Naive B cell (primary cell): Measurements from ENCODE around the gene SPAG4. TPM values are rescaled to one million over a fixed set of nuclear protein-coding genes. Genes with fewer than 3 reads are reported as not detected.

Source experiments
- ATAC-seq, 2 donors: fragments of 150-1000 bp; cut with Tn5 transposase; 2 replicates each; pipeline ENCODE4 v1.10.0; 2021; ENCODE audit warnings: low read depth in 2 of 2, mild to moderate bottlenecking in 2 of 2, moderate library complexity in 2 of 2
- DNase-seq: peaks from one replicate; pipeline ENCODE4 v3.0.0; 2022
- H3K27ac Mint-ChIP-seq, 6 donors: one replicate each; pipeline ENCODE4 v1.8.0; 2020 to 2022; ENCODE audit warnings: mild to moderate bottlenecking in 6 of 6, mixed read lengths in 6 of 6, moderate library complexity in 5 of 6, inconsistent platforms in 2 of 6
- H3K27me3 Mint-ChIP-seq, 3 donors: one replicate each; pipeline ENCODE4 v1.8.0; 2021 to 2022; ENCODE audit warnings: mixed read lengths in 3 of 3, mild to moderate bottlenecking in 1 of 3
- H3K36me3 Mint-ChIP-seq, 2 donors: one replicate each; pipeline ENCODE4 v1.8.0; 2020 to 2022; ENCODE audit warnings: mixed read lengths in 2 of 2, inconsistent platforms in 1 of 2, mild to moderate bottlenecking in 1 of 2
- H3K4me1 Mint-ChIP-seq, 3 donors: one replicate each; pipeline ENCODE4 v1.8.0; 2020 to 2022; ENCODE audit warnings: mixed read lengths in 3 of 3, inconsistent platforms in 1 of 3, mild to moderate bottlenecking in 1 of 3, moderate library complexity in 1 of 3
- H3K4me3 Mint-ChIP-seq, 8 donors: one replicate each; pipeline ENCODE4 v1.8.0; 2020 to 2022; ENCODE audit warnings: mild to moderate bottlenecking in 8 of 8, mixed read lengths in 8 of 8, moderate library complexity in 8 of 8, inconsistent platforms in 2 of 8
- H3K9me3 Mint-ChIP-seq, 7 donors: one replicate each; pipeline ENCODE4 v1.8.0; 2020 to 2022; ENCODE audit warnings: mixed read lengths in 7 of 7, mild to moderate bottlenecking in 5 of 7, inconsistent platforms in 2 of 7, moderate library complexity in 1 of 7
- polyA plus RNA-seq, 6 donors: library from polyadenylated mRNA; unstranded; fragments of 300-500 nt; fragmentation: Illumina TruSeq; gene quantifications; one replicate each; pipeline ENCODE4 v1.2.3, GENCODE V29; 2021; ENCODE audit warnings: low read depth in 6 of 6

The SPAG4 gene
- polyA plus RNA-seq, 6 donors from 2014 or later = 0.29 to 1.5 (median 0.89) TPM

- ATAC-seq = no peak
- Mint-ChIP-seq H3K27me3 (peaks cover 0 to 2% (median 0%) of the 10 kb centered on the region in 3 donors), H3K36me3 (no peaks in the 10 kb centered on the region), H3K4me1 (no peaks in the 10 kb centered on the region), H3K4me3 (no peak overlapping the region), H3K27ac (no peak overlapping the region), H3K9me3 (peaks cover 0 to 5% (median under 1%) of the 10 kb centered on the region in 7 donors)
- DNase-seq = no peak
These were observed 28.2 kb upstream of the SPAG4 start for GRCh38 chr20:35587436-35587835.

DNA sequence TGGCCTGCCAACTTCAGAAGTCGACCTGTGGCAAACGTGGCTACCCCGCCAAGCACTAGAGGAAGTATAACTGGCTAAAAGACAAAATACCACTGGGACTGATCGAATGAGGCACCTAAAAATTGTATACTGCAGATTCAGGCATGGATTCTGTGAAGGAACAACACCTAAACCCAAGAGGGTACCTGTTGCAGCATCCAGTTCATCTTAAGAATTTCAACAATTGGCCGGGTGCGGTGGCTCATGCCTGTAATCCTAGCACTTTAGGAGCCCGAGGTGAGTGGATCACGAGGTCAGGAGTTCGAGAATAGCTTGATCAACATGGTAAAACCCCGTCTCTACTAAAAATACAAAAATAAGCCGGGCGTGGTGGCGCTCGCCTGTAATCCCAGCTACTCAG, 27.2 kb upstream of the SPAG4 start:
- Mint-ChIP-seq H3K27ac (no peak overlapping the region), H3K36me3 (no peaks in the 10 kb centered on the region), H3K4me1 (no peaks in the 10 kb centered on the region), H3K9me3 (peaks cover 0 to 2% (median 0%) of the 10 kb centered on the region in 7 donors), H3K27me3 (no peaks in the 10 kb centered on the region), H3K4me3 (no peak overlapping the region)
- ATAC-seq = no peak
- DNase-seq = no peak

DNA sequence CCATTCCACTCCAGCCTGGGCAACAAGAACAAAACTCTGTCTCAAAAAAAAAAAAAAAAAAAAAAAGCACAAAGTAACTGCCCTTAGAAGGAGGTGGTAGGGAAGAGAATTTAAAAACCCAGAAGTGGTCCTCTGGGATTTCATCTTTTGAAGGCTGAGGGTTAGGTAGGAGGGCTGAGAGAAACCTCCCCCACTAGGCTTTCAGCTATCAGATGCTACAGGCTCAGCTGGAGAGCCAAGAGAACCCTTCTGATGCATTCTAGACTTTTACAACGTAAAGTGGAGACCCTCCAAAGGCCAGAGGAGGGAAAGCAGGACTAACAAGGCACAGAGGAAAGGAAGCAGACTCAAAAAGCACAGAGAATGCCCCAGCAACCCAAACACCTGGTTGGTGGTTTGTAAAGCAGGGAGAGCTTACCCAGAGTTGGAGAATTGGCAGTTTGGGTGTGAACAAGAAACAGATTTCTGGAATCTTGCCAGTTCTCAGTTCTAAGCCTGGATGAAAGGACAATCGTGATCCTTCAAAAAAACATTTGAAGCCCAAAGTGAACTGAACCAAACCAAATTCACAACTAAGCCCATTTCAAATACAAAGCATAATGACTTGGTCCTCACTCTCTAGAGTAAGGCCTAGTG, 23.2 kb upstream of the SPAG4 start:
- Mint-ChIP-seq H3K36me3 (no peaks in the 10 kb centered on the region), H3K27ac (peak overlapping the region in 1 of 6 donors; percentile 60), H3K4me1 (no peaks in the 10 kb centered on the region), H3K4me3 (no peak overlapping the region), H3K9me3 (no peaks in the 10 kb centered on the region), H3K27me3 (no peaks in the 10 kb centered on the region)
- DNase-seq (no peak), ATAC-seq (no peak)

DNA sequence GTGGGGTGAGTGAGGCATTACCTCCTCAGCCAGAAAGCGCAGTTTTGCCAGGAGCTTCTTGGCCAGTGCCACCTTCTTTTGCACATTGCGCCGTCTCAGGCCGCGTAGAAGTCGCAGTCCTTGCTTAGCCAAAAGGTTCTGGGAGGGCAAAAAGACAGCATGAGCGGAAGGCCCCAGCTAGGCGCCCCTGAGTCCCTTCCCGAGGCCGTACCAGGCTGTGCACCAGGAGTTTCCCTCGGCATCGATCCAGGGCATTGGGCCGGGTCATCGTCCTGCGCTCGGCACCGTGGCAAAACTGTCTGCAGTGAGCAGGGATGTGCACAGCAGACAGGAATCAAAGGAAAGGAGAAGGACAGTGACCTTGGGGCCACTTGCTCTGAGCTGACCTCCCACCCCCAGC, 20.2 kb upstream of the SPAG4 start:
- no peaks in the 10 kb centered on the region for H3K36me3 Mint-ChIP-seq
- H3K4me1 Mint-ChIP-seq = no peaks in the 10 kb centered on the region
- no peak overlapping the region for H3K4me3 Mint-ChIP-seq
- peak overlapping the region in 1 of 6 donors; percentile 55 for H3K27ac Mint-ChIP-seq
- H3K9me3 Mint-ChIP-seq = no peaks in the 10 kb centered on the region
- peaks cover 0 to 18% (median 12%) of the 10 kb centered on the region in 3 donors for H3K27me3 Mint-ChIP-seq
- no peak for DNase-seq
- ATAC-seq = no peak

- ATAC-seq (no peak), DNase-seq (no peak)
- peaks cover 0 to 18% (median 17%) of the 10 kb centered on the region in 3 donors for H3K27me3 Mint-ChIP-seq
- peaks cover 4% of the 10 kb centered on the region in 3 donors for H3K4me1 Mint-ChIP-seq
- H3K9me3 Mint-ChIP-seq = no peaks in the 10 kb centered on the region
- peak overlapping the region in 1 of 8 donors; percentile 24 for H3K4me3 Mint-ChIP-seq
- no peaks in the 10 kb centered on the region for H3K36me3 Mint-ChIP-seq
- peak overlapping the region in 1 of 6 donors; percentile 16 for H3K27ac Mint-ChIP-seq
These were observed 19.7 kb upstream of the SPAG4 start for GRCh38 chr20:35595901-35596300.

DNA sequence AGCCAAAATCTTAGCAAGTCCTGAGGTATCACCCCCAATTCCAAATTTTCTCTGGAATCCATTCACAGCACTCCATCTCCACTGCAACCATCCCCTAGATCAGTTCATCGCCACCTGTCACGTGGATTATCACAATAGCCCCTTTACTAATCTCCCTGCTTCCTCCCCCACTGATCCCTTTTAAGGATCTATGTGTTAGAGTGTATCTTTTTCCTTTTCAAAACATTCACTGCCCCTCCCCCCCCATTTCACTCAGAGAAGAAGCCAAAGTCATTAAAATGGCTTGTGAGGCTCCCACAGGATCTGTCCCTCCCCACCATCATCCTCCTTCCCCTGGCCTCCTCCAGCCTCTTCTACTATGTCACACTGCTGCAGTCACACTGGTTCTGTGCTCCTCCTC, 18.4 kb upstream of the SPAG4 start:
- Mint-ChIP-seq H3K36me3 (no peaks in the 10 kb centered on the region), H3K27me3 (peaks cover 5 to 30% (median 19%) of the 10 kb centered on the region in 3 donors), H3K27ac (no peak overlapping the region), H3K9me3 (no peaks in the 10 kb centered on the region), H3K4me3 (no peak overlapping the region), H3K4me1 (peaks cover 7 to 11% (median 10%) of the 10 kb centered on the region in 3 donors)
- ATAC-seq (no peak), DNase-seq (no peak)

DNA sequence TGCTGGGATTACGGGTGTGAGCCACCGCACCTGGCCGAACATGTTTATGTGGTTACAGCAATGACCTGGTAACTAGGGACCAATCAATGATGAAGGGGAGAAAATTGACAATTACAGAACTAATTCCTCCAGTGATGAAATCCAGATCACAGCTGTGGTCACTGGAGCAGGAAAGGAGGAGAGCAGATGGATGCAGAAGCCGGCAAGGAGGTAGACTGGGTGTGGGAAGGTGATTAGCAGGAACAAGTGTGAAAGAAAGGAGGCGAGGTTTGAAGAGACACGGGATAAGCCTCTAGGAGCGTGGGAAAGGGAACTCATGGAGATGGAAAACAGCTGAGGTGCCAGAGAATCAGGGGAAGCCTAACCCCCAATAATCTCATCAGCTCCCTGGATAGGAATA, 17.2 kb upstream of the SPAG4 start:
- ATAC-seq (no peak), DNase-seq (no peak)
- Mint-ChIP-seq H3K4me1 (peaks cover 7 to 11% (median 10%) of the 10 kb centered on the region in 3 donors), H3K9me3 (no peaks in the 10 kb centered on the region), H3K36me3 (no peaks in the 10 kb centered on the region), H3K27me3 (peaks cover 5 to 42% (median 32%) of the 10 kb centered on the region in 3 donors), H3K27ac (peak overlapping the region in 2 of 6 donors; percentile 32 to 69), H3K4me3 (peak overlapping the region in 1 of 8 donors; percentile 61)

DNA sequence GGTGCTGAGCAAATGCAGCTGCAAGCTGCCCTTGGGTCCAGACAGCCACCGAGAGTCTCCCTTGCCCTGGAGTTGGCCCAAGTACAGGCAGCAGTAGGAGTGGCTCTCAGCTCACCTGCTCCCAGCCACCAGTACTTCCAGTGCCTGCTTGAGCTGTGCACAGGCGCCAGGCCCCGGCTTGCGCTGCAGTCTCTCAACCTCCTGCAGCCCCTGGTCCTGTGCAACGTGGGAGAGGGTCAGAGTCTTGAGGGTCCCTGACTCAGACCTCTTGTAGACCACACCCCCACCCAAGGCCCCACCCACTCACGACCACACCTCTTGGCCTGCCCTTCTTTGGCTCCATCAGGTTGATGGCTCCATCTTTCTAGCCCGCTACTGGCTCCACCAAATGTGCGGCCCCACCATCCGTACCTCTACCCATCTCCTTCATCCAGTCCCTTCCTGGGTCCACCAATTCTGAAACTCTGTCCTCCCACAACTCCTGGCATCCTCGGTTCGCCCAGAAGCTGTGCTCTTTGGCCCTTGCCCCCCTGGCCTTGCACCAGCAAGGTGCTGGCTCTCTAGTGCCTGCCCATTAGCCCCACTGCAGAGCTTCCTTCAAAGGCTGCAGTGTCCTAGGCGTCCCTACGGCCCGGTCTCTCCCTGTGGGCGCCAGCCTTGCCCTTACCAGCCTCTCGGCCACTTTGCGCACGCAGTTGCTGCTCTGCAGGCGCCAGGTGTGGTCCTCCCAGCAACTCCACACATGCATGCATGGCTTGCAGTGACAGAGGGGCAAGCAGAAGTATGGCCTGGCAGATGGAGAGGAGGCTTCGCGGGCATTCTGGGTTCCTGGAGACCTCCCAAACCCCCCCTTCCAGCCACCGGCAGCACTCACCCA, 16.5 kb upstream of the SPAG4 start:
- DNase-seq (no peak), ATAC-seq (no peak)
- H3K36me3 Mint-ChIP-seq = no peaks in the 10 kb centered on the region
- peaks cover 8 to 44% (median 34%) of the 10 kb centered on the region in 3 donors for H3K27me3 Mint-ChIP-seq
- peaks cover 7 to 11% (median 10%) of the 10 kb centered on the region in 3 donors for H3K4me1 Mint-ChIP-seq
- H3K9me3 Mint-ChIP-seq = no peaks in the 10 kb centered on the region
- peak overlapping the region in 3 of 8 donors; percentile 4 to 90 (median 16) for H3K4me3 Mint-ChIP-seq
- peak overlapping the region in 1 of 6 donors; percentile 32 for H3K27ac Mint-ChIP-seq

DNA sequence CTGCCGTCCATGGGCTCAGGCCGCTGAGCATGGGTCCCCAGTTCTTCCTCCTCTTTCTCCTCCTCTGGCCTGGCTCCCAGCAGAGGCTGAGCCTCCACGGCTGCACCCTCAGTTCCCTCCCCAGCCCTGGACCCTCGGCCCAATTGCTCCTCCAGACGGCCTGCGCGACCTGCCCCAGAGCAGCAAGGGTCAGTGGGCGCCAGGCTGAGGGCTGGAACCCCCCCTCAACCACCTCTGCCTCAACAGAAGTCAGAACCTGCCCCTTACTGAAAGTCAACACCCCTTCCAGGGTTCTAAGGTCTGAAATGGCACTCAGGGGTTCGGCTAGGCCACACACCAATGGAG, 15.9 kb upstream of the SPAG4 start:
- Mint-ChIP-seq H3K9me3 (no peaks in the 10 kb centered on the region), H3K4me1 (peaks cover 7 to 11% (median 10%) of the 10 kb centered on the region in 3 donors), H3K27me3 (peaks cover 8 to 44% (median 34%) of the 10 kb centered on the region in 3 donors), H3K4me3 (peak overlapping the region in 4 of 8 donors; percentile 25 to 90 (median 48)), H3K36me3 (no peaks in the 10 kb centered on the region), H3K27ac (peak overlapping the region in 1 of 6 donors; percentile 63)
- DNase-seq (no peak), ATAC-seq (no peak)

DNA sequence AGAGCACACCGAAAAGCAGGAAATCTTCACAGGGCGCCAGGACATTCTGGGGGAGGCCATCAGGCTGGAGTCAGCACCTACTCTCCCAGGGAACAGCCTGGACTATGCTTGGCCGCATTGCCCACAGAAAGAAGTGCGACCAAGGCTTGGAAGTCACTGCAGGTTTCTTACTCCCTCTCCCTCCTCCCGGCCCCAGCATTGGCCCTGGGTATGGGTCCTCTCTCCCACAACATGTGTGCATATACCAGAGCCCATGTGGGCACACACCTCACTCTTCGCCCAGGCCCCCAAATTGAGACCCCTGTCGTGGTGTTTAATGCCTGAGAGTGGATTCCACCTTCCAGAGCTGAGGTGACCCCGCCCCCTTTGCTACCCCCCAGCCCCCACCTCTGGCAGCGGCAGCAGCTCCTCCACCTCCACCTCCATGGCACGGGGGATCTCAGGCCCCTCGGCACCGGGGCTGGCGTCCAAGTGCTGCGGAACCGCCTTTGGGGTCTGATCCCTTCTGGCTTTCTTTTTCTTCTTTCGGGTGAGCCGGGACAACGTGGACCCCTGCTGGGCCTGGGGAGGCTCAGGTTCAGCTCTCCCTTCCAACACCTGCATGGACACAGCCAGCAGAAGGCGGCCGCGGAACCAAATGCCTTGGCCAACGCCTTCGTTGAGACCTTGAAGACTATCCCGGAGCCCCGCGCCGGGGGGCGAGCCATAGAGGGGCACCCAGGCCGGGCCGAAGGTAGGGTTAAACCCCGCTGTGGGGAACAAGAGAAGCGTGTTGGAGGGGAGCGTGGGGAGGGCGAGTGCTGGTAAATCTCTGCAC, 15.2 kb upstream of the SPAG4 start:
- peak; percentile 7 to 13 for ATAC-seq
- Mint-ChIP-seq H3K27ac (peak overlapping the region in 4 of 6 donors; percentile 69 to 96 (median 88)), H3K4me1 (peaks cover 7 to 11% (median 10%) of the 10 kb centered on the region in 3 donors), H3K36me3 (no peaks in the 10 kb centered on the region), H3K27me3 (peaks cover 13 to 44% (median 34%) of the 10 kb centered on the region in 3 donors), H3K9me3 (no peaks in the 10 kb centered on the region), H3K4me3 (peak overlapping the region; percentile 80 to 91 (median 86))
- DNase-seq = no peak

GRCh38 chr20:35600993-35601973, 14.3 kb upstream of the SPAG4 start:
- Mint-ChIP-seq H3K4me1 (peaks cover 7 to 11% (median 10%) of the 10 kb centered on the region in 3 donors), H3K27me3 (peaks cover 13 to 44% (median 34%) of the 10 kb centered on the region in 3 donors), H3K36me3 (no peaks in the 10 kb centered on the region), H3K27ac (peak overlapping the region; percentile 69 to 96 (median 90)), H3K9me3 (no peaks in the 10 kb centered on the region), H3K4me3 (peak overlapping the region; percentile 80 to 91 (median 86))
- ATAC-seq = peak; percentile 83 to 86
- peak; percentile 78 for DNase-seq

DNA sequence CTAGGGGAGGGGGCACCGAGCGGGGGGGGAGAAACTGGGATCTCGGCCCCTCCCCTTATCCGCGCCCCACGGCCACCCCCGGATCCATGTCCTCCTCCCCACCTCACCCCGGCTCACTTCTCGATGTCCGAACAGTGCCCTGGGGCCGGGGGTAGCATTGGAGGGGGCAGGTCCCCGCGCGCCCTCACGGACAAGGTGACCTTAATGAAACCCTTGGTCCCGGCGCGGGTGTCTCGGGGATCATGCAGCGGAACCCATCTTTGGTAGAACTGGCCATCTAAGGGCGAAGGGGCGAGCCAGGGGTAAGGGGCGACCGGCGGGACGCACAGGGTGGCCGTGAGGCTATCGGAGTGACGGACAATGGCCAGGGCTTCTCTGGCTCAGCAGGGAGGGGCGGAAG, 13.6 kb upstream of the SPAG4 start:
- Mint-ChIP-seq H3K36me3 (no peaks in the 10 kb centered on the region), H3K27ac (peak overlapping the region in 1 of 6 donors; percentile 69), H3K4me1 (peaks cover 7 to 11% (median 10%) of the 10 kb centered on the region in 3 donors), H3K9me3 (no peaks in the 10 kb centered on the region), H3K4me3 (peak overlapping the region; percentile 24 to 82 (median 62)), H3K27me3 (peaks cover 13 to 44% (median 34%) of the 10 kb centered on the region in 3 donors)
- DNase-seq (no peak), ATAC-seq (no peak)
